K562 (cell line): ENCODE data around the gene BACE2. TPM values are rescaled to one million over a fixed set of nuclear protein-coding genes. Genes with fewer than 3 reads are reported as not detected.

Experiments
- ATAC-seq: fragments of 200-7000 bp; cut with Tn5 transposase; 3 replicates; pipeline ENCODE4 v1.9.1; 2020; ENCODE audit warnings: moderate library complexity
- BruUV-seq: library from RNA; stranded (reverse); fragments of 400-500 nt; replicated peaks from 2 replicates; lab custom pipeline; 2021; lab: Mats Ljungman, UMichigan
- CTCF ChIA-PET: fragments of 300-600 bp; formaldehyde crosslinking; extraction: SDS; loops from one replicate; lab custom pipeline; 2021; ENCODE audit warnings: low intra/inter-chr PET ratio; lab: Yijun Ruan, JAX
- POLR2A ChIA-PET: fragments of 300-600, 350-650 bp; sonication (Branson Sonifier 250); formaldehyde crosslinking; extraction: SDS; loops from one replicate; lab custom pipeline; 2021; ENCODE audit warnings: antibody characterized with exemption, inconsistent platforms; lab: Yijun Ruan, JAX
- DNase-seq, 4 experiments: peaks; one replicate each; pipeline versions ENCODE4 v3.0.0 to v3.0.0-alpha.2; 2011 to 2018; ENCODE audit warnings: low spot score in 3 of 4, mixed read lengths in 3 of 4; ENCODE audit errors: extremely low read depth in 1 of 4
- FAIRE-seq: peaks from 2 replicates; lab custom pipeline; 2011; peaks lifted over from hg19 to GRCh38; lab: Jason Lieb, UNC
- H2AFZ ChIP-seq: 2 replicates; pipeline ENCODE4 v1.6.0; 2011; ENCODE audit warnings: low read depth, low read length, control low read depth, inconsistent platforms
- H3K27ac ChIP-seq: fragments of 200-600 bp; 3 replicates; pipeline ENCODE4 v1.8.0; 2011; ENCODE audit warnings: low read depth, mild to moderate bottlenecking, control low read depth, inconsistent platforms, low read length, moderate library complexity, mixed read lengths; ENCODE audit errors: extremely low read depth
- H3K27me3 ChIP-seq, 2 experiments: fragments of 300-600 bp in 1 of 2; 2 replicates in 1 of 2; 3 replicates in 1 of 2; pipeline versions ENCODE4 v1.6.0 to v1.8.0; 2011; ENCODE audit warnings: inconsistent platforms in 2 of 2, low read length in 2 of 2, mild to moderate bottlenecking in 1 of 2, mixed read lengths in 1 of 2, moderate library complexity in 1 of 2; ENCODE audit not compliant: control insufficient read depth in 2 of 2, insufficient read depth in 2 of 2
- H3K36me3 ChIP-seq: fragments of 300-600 bp; 3 replicates; pipeline ENCODE4 v1.8.0; 2011; ENCODE audit warnings: mild to moderate bottlenecking, low read length, inconsistent platforms; ENCODE audit not compliant: control insufficient read depth, insufficient read depth
- H3K4me1 ChIP-seq, 2 experiments: fragments of 200-600 bp in 1 of 2; replicated peaks in 1 of 2; 2 replicates in 1 of 2; 3 replicates in 1 of 2; pipeline versions ENCODE4 v1.5.1 to v1.8.0; 2011; ENCODE audit warnings: inconsistent platforms in 2 of 2, low read length in 2 of 2, mild to moderate bottlenecking in 1 of 2, mixed read lengths in 1 of 2, moderate library complexity in 1 of 2; ENCODE audit not compliant: control insufficient read depth in 2 of 2, insufficient read depth in 2 of 2
- H3K4me2 ChIP-seq: 2 replicates; pipeline ENCODE4 v1.6.1; 2011; ENCODE audit warnings: low read length, control low read depth, inconsistent platforms, mixed read lengths; ENCODE audit not compliant: insufficient read depth
- H3K4me3 ChIP-seq: fragments of 200-600 bp; sonication (generic), shearing (Covaris generic); 2 replicates; pipeline ENCODE4 v1.5.1; 2016; ENCODE audit warnings: control low read depth, inconsistent platforms
- H3K79me2 ChIP-seq: fragments of 200-600 bp; 3 replicates; pipeline ENCODE4 v1.8.0; 2011; ENCODE audit warnings: low read length, inconsistent platforms; ENCODE audit not compliant: control insufficient read depth, insufficient read depth
- H3K9ac ChIP-seq, 2 experiments: 2 replicates each; pipeline versions ENCODE4 v1.6.0 to v1.6.1; 2011; ENCODE audit warnings: low read depth in 2 of 2, low read length in 2 of 2, control low read depth in 1 of 2, inconsistent platforms in 1 of 2, mild to moderate bottlenecking in 1 of 2, mixed read lengths in 1 of 2; ENCODE audit not compliant: insufficient read depth in 1 of 2
- H3K9me1 ChIP-seq: one replicate; pipeline ENCODE4 v1.6.0; 2011; ENCODE audit warnings: inconsistent platforms, mild to moderate bottlenecking, low read length, moderate library complexity; ENCODE audit not compliant: control insufficient read depth, insufficient read depth
- H3K9me3 ChIP-seq: replicated peaks from 2 replicates; pipeline ENCODE4 v1.5.1; 2011; ENCODE audit warnings: low read depth, low read length, inconsistent platforms; ENCODE audit not compliant: control insufficient read depth, insufficient read depth
- H4K20me1 ChIP-seq: replicated peaks from 2 replicates; pipeline ENCODE4 v1.6.1; 2011; ENCODE audit warnings: low read length, inconsistent platforms, mixed read lengths; ENCODE audit not compliant: control insufficient read depth, insufficient read depth
- C11orf30 ChIP-seq: fragments of 450-650 bp; IDR thresholded peaks from 2 replicates; pipeline ENCODE4 v1.6.1; 2016; ENCODE audit warnings: low read depth, mild to moderate bottlenecking
- CBFA2T2 ChIP-seq: fragments of 450-650 bp; conservative IDR thresholded peaks from 2 replicates; pipeline ENCODE4 v1.6.1; 2017; ENCODE audit warnings: mild to moderate bottlenecking
- CBX2 ChIP-seq: fragments of 200-600 bp; sonication (generic); IDR thresholded peaks from one replicate; pipeline ENCODE4 v1.6.1; 2012; ENCODE audit warnings: mild to moderate bottlenecking, low read length, inconsistent platforms; ENCODE audit not compliant: insufficient read depth, poor library complexity, severe bottlenecking
- DLX4 ChIP-seq: fragments of 250-450 bp; sonication (Bioruptor Pico); IDR thresholded peaks from 2 replicates; pipeline ENCODE4 v1.6.1; 2021; ENCODE audit warnings: mild to moderate bottlenecking
- ETS2 ChIP-seq: IDR thresholded peaks from 2 replicates; pipeline ENCODE4 v1.6.1; 2016; ENCODE audit warnings: borderline replicate concordance, missing genetic modification characterization, mild to moderate bottlenecking, moderate library complexity, missing compliant biosample characterization; ENCODE audit not compliant: poor library complexity, severe bottlenecking
- FOSL1 ChIP-seq: fragments of 200-800 bp; sonication (Bioruptor generic); conservative IDR thresholded peaks from 2 replicates; pipeline ENCODE4 v1.6.1; 2016; ENCODE audit warnings: missing genetic modification characterization, missing compliant biosample characterization
- FOXJ2 ChIP-seq: fragments of 200-800 bp; sonication (Bioruptor generic); IDR thresholded peaks from 2 replicates; pipeline ENCODE4 v1.6.1; 2016; ENCODE audit warnings: missing genetic modification characterization, missing compliant biosample characterization
- HDAC6 ChIP-seq: IDR thresholded peaks from 2 replicates; pipeline ENCODE4 v1.6.1; 2012; ENCODE audit warnings: low read depth, mild to moderate bottlenecking, control low read depth, inconsistent platforms, low read length, moderate library complexity
- MAFF ChIP-seq: IDR thresholded peaks from 2 replicates; pipeline ENCODE4 v1.6.1; 2012; ENCODE audit warnings: low read length, improper control_type of control experiment
- NONO ChIP-seq, 2 experiments: fragments of 200-400 bp in 1 of 2; fragments of 450-650 bp in 1 of 2; formaldehyde crosslinking in 1 of 2; IDR thresholded peaks; 2 replicates each; pipeline ENCODE4 v1.6.1; 2017; ENCODE audit warnings: low read depth in 2 of 2, mild to moderate bottlenecking in 2 of 2, moderate library complexity in 2 of 2, low read length in 1 of 2
- NR0B1 ChIP-seq: fragments of 450-650 bp; IDR thresholded peaks from one replicate; pipeline ENCODE4 v1.6.1; 2018; ENCODE audit warnings: mild to moderate bottlenecking, moderate library complexity; ENCODE audit not compliant: partially characterized antibody
- NR1H2 ChIP-seq: sonication (generic); formaldehyde crosslinking; IDR thresholded peaks from 2 replicates; pipeline ENCODE4 v1.4.0; 2020; ENCODE audit warnings: mild to moderate bottlenecking, missing genetic modification reagents
- PURB ChIP-seq: sonication (generic); formaldehyde crosslinking; IDR thresholded peaks from 2 replicates; pipeline ENCODE4 v1.9.0; 2021; ENCODE audit warnings: low read depth, mild to moderate bottlenecking, missing genetic modification reagents
- SREBF1 ChIP-seq: fragments of 150-350 bp; IDR thresholded peaks from 2 replicates; pipeline ENCODE4 v1.6.1; 2014; ENCODE audit warnings: antibody characterized with exemption, low read depth, low read length, borderline replicate concordance
- ZNF124 ChIP-seq: sonication (generic); formaldehyde crosslinking; IDR thresholded peaks from 2 replicates; pipeline ENCODE4 v1.8.1; 2022; ENCODE audit warnings: missing genetic modification reagents
- ZNF586 ChIP-seq: fragments of 450-650 bp; formaldehyde crosslinking; conservative IDR thresholded peaks from 2 replicates; pipeline ENCODE4 v1.4.0; 2020; ENCODE audit warnings: mild to moderate bottlenecking, moderate library complexity
- WGBS: fragments of 100-300 bp; shearing (Covaris generic); methylation state at CpG from one replicate; pipeline ENCODE4 v1.1.6; 2016; ENCODE audit warnings: low coverage, mixed read lengths; ENCODE audit not compliant: insufficient coverage; ENCODE audit errors: missing lambda C conversion rate; 5-methylcytosine and 5-hydroxymethylcytosine counted together
- in situ Hi-C: fragments of 300-500 bp; cut with MboI; formaldehyde crosslinking; loops from 4 replicates; pipeline ENCODE4 v1.15.0; 2018; ENCODE audit warnings: inconsistent platforms, mixed read lengths
- intact Hi-C: fragments of 100-400 bp; cut with micrococcal nuclease; formaldehyde crosslinking; loops from 2 replicates; pipeline ENCODE4 v1.14.2; 2022
- polyA plus RNA-seq, 8 experiments: library from polyadenylated mRNA; depleted of rRNA in 4 of 8; stranded (reverse) in 5 of 8; unstranded in 3 of 8; fragments of >200 nt; fragmentation: Nextera tagmentation in 2 of 8; fragmentation: Illumina TruSeq in 1 of 8; extraction: Ambion mirVana in 2 of 8; extraction: Trizol in 1 of 8; gene quantifications; 2 replicates each; pipeline versions ENCODE4 v1.2.1 to v1.2.3, GENCODE V29; 2011 to 2014; ENCODE audit warnings: inconsistent platforms in 1 of 8, missing spikeins in 1 of 8
- total RNA-seq, 7 experiments: library from RNA; depleted of rRNA in 6 of 7; stranded (reverse); fragments of >200 nt in 6 of 7; fragmentation: Illumina TruSeq in 2 of 7; extraction: Trizol in 2 of 7; gene quantifications; 2 replicates each; pipeline versions ENCODE4 v1.2.1 to v1.2.3, GENCODE V29; 2011 to 2021; ENCODE audit warnings: low replicate concordance in 1 of 7

Gene BACE2
- total and polyA plus RNA-seq, 9 of the 15 experiments (the other 6 are each of a cell fraction or from before 2014, with no cell fraction given) = 0.05 to 0.24 (median 0.15) TPM; not detected in 2

GRCh38 chr21:41148798-41149197 lies 19.2 kb upstream of the BACE2 start:
- no peaks in the 10 kb centered on the region for H3K9me3 ChIP-seq
- H3K4me3 ChIP-seq = no peak overlapping the region
- H3K27ac ChIP-seq = no peak overlapping the region
- under 1% methylated on average over 11 of the region's 11 CpGs for WGBS
- no peaks in the 10 kb centered on the region for H3K36me3 ChIP-seq
- CTCF ChIA-PET = no interaction called here
- H3K4me1 ChIP-seq = no peaks in the 10 kb centered on the region
- intact Hi-C loops = no loop called here
- POLR2A ChIA-PET = interaction anchor here (1.0 kb wide), 1 partner anchor 15 kb away, joined by 3 read pairs; no protein-coding TSS in a partner anchor
- no TSS peak for BruUV-seq
- no peaks in the 10 kb centered on the region for H3K9me1 ChIP-seq
- 0 out of 2 replicates have a peak, but pooled peaks cover 2% of the 10 kb centered on the region for H4K20me1 ChIP-seq
- no peaks in the 10 kb centered on the region for H3K79me2 ChIP-seq
- H3K9ac ChIP-seq = no peak overlapping the region
- H2AFZ ChIP-seq = no peak overlapping the region
- peaks cover 0 to 9% of the 10 kb centered on the region in 2 experiments; a peak in 1 of 5 replicates for H3K27me3 ChIP-seq
- no peak overlapping the region for H3K4me2 ChIP-seq
- ATAC-seq = no peak
- no peak for FAIRE-seq
- in situ Hi-C loops = no loop called here
- no peak for DNase-seq
- TF ChIP-seq CBFA2T2 (no peak), C11orf30 (no peak), NR1H2 (CRISPR knock-in tag) (no peak), NR0B1 (no peak), MAFF (no peak), ZNF124 (CRISPR knock-in tag) (no peak), SREBF1 (no peak), CBX2 (no peak), ZNF586 (CRISPR knock-in tag) (no peak), HDAC6 (no peak), FOXJ2 (tag) (no peak), DLX4 (CRISPR knock-in tag) (no peak), NONO (IDR thresholded peaks at IDR 0.05; ENCODE audit: low read depth in 2 of 2, low read length in 1 of 2) (no peak), ETS2 (tag) (no peak), PURB (CRISPR knock-in tag) (no peak), FOSL1 (tag) (no peak)
